Stimulated activated CD8-positive, alpha-beta memory T cell treated with anti-CD3 and anti-CD28 coated beads, Interleukin-4, amount 100 ng/mL, for 1 hour (primary cell): ENCODE data around the gene UNCX.

Experiments used
- DNase-seq, 2 donors: peaks; one replicate each; pipeline ENCODE4 v3.0.0-alpha.2; 2020; ENCODE audit warnings: low read depth in 2 of 2, low spot score in 1 of 2

Gene UNCX

DNA sequence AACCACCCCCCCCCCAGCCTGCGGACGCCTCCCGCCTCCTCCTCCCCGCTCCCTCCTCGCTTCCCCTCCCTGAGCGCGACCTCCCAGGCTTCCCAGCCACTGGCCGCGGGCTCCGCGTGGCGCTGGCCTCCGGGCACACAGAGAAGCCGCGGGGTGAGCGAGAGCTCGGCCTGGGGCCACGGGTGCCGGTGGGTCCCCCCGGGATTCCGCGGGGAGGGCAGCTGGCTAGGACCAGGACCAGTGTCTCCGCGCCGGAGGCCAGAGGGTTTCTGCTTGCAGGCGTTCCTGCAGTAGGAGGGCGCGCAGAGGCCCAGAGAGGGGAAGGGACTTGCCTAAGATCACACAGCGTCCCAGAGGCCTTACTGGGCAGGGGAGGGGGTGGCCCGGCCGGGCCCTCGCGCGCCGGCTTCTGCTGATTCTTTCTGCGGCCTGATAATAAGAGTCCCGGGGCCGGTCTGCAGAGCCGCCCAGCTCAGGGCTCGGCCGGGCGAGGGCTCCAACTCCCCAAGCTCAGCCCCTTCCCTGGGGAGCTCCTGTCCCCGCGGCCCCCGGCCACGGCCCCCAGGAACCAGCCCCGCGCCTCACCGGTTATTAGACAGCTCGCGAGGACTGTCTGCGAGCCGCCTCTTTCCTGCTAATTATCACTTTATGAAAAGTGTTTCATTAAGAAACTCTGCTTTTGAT, 10.1 kb downstream of the UNCX start:
- no peak for DNase-seq

DNA sequence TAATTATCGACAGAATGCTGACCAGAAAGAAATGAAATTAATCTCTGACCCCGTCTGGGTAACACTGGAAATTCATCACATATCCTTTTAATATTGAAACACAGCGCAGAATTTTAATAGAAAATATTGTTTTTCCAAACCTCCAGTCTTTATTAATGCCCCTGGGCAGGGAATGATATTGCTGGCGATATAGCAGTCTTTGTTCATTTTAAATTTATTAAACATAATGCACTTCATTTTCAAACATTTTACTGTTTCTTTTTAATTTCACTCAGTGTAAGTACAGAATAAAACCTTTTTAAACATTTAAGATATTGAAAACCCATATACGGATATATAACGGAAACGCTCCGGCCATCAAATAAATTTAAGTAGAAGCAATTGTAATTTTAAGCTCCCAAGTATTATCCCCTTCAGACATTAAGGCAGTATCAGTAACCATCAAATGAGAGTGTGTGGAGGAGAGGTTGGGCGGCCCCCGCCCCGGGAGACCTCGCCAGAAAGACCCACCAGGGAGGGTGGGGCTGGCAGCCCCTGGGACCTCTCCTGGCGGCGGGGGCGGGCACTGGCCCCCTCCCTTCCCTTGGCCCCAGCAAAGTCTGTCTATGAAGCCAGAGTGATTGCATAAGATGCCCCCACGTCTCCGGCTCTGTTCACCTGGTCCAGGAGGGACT, 10.8 kb downstream of the UNCX start:
- DNase-seq = no peak

- DNase-seq = no peak
Observed at GRCh38 chr7:1243964-1244416, 11.3 kb downstream of the UNCX start.

DNA sequence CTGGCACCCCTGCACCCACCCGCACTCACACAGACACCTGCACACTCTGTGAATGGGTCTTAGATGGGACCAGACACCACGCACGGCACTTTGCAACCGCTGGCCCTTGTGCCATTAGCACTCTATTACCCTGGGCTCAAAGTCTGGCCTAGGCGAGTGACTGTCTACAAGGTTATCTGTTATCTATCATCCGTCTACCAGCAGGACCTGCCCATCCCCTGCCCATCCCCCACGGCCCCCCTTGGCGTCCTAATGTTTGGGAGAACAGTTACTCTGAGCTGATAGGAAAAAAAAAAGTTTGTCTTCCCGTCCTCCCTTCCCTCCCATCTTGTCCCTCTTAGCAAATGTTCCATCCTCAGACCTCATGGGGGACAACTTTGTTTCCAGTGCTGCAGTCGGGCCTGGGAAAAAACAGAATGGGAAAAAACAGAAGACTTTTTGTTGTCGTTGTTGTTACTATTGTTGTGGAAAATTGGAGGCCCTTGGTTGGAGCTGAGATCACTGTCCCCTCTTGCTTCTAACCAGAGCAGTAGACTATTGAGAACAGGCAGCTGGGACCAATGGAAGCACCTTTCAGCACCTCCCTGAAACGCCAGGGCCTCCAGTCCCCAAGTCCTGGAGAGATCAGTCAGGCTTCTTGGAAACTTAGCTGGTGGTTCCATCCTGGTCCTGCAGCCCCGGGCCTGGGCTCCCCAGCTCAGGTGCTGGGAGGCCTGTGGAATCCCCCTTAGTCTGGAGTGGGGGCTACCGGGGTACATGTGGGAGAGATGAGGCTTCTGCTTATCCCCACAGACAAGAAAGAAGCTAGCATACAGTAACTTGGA, 12.2 kb downstream of the UNCX start:
- no peak for DNase-seq

GRCh38 chr7:1245524-1246050, 12.9 kb downstream of the UNCX start:
- DNase-seq = no peak

DNA sequence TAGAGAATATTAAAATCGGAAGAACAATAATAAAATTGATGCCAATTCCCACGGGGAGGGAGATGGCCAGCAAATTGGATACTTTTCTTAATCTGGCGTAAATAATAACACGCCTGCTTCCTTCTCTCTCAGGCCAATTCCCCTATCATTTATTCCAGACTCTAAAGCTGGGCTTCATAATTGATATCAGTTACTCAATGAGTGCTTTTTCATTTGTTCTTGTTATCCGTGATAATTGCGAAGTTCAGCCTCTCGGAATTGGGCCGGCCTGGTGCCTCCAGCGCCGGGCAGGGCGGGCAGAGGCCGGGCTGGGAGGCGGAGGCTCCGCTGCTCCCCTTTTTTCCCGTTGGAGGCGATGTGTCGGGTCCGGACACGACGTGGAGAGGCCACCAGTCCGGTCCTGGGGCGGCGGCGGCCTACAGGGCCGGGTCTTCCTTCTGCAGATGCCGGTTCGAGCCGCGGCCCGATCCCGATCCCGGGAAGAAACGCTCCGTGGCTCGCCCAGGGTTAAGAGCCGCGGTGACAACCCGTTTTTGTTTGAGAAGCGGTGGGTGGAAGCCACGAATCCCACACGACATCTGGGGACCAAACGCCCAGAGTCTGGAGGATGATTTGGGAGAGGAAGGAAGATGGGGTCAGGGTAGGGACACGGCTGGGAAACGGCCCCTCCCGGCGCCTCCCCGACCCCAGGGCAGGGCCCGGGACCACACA, 13.6 kb downstream of the UNCX start:
- DNase-seq = no peak

DNA sequence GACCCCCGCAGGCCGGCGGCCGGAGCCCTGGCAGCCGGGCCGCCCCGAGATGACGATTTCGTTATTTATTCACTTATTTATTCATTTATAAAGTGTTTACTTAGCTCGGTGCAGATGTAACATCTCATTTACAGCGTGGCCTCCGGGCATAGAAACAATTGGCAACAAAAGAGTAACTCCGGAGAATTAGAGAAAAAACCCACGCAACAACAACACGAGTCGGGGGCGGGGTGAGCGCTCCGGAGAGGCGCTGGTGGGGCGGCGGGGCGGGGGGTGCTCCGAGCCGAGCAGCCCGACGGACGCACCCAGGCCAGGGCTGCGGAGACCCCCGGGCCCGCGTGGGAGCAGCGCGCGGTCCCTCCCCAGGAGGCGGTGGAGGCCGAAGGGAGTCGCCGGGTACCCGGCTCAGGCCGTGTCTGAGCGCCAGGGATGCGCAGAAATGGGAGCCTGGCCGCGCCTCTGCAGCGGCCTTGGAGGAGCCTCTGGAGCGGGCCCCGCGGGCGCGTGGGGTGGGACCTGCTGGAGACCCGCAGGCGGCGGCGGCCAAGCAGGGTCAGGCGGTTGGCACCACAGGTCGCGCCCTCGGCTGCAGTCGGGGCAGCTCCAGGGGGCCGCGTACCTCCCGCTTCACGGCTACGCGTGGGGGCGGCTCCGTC, 14.3 kb downstream of the UNCX start:
- no peak for DNase-seq

GRCh38 chr7:1247527-1248041, 14.9 kb downstream of the UNCX start:
- DNase-seq = no peak

DNA sequence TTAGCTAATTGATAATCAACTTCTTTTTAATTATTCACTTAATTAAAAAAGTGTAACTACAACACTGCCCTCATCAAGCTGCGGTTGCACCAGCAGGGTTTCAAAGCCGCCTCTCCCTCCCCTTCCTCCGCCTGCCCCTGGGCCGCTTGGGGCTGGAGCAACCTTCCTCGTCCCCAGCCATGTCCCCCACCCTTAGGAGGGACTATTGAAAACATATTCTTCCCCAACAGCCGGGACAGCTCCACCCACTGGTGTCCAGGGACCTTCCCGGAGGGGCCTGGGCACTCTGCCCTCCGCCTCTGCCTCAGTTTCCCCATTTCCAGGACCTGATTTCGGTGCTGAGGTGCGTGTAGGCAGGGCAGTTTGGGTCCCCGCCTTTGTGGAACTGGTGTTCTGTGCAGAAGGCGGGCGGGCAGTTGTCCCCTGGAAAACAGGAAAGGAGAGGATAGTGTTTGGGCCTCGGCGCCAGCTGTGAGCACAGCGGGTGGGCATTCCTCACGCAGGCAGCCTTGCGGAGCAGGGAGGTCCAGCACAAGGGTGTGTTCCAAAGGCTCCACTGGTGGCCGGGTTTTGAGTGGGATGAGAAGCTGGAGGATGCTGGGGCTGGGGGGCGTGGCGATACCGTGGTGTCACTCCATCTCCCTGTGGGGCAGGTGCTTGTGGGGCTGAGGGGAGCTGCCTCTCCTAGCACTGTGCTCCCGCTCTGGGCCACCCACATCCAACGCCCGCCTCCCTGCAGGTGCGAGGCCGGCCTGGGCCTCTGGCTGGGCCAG, 15.7 kb downstream of the UNCX start:
- DNase-seq = no peak

DNA sequence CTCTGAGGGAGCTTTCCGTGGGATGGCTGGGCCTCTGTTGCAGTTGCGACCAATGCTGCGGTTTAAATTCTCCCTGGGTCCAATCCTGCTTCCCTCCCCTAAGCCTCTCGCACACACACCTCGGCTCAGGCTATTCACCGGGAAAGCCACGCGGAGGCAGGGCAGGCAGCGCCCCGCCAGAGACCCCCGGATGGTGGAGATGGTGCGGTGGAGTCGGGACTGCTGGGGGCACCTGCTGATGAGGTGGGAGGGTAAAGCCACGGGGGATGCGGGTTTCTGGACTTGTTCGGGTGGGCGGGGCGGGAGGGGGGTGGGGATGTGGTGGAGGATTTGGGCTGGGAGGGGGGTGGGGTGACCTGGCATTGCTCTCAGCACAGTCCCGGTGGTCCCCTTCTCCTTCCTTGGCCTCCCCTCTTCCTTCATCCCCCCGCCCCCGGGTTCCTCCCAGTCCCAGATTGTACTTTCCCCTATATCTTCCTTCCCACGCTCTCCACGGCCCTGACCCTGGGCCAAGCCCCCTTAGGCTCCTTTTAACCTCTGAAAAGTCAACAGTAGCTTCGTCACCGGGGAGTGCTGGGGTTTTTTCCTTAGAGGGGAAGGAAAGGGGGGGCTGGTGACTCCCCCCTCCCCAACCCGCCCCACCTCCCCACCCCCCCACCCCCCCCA, 16.4 kb downstream of the UNCX start:
- no peak for DNase-seq

GRCh38 chr7:1249731-1250130, 17.1 kb downstream of the UNCX start:
- no peak for DNase-seq

GRCh38 chr7:1250901-1251300, 18.2 kb downstream of the UNCX start:
- no peak for DNase-seq

DNA sequence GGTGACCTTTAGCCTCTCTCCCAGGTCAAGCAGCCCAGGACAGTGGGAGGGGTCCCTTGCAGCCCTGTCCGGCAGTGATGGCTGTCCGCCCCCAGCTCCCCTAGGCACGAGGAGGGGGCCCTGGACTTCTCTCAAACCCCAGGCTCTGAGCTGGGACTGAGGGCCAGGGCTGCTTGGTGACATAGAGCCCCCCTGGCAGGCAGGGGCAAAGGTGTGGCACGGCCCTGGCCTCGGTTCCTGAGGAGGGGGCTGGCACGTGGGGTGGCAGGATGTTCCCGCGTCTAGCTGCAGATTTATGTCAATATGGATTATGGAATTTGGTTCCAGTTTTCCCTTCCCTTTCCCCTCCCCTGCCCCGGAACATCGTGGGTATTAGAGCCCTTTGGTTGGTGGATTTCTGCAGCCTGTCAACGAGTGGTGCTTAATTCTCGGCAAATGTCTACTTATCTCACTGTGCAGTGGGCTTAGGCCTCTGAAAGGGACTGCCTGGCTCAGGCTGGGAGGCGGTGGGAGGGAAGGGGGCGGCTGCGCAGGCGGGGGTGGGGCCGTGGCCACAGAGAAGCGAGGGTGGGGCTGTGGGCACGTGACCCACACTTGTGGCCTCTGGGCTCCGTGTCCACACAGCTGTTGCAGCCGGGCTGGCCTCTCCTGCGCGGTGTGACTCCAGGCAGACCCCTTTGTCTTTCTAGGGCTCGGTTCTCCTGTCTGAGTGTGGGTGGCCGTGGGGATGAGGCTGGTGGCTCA, 19.3 kb downstream of the UNCX start:
- no peak for DNase-seq

GRCh38 chr7:1252540-1253090, 19.9 kb downstream of the UNCX start:
- DNase-seq = no peak

- no peak for DNase-seq
Observed at GRCh38 chr7:1253681-1254181, 21.1 kb downstream of the UNCX start.

DNA sequence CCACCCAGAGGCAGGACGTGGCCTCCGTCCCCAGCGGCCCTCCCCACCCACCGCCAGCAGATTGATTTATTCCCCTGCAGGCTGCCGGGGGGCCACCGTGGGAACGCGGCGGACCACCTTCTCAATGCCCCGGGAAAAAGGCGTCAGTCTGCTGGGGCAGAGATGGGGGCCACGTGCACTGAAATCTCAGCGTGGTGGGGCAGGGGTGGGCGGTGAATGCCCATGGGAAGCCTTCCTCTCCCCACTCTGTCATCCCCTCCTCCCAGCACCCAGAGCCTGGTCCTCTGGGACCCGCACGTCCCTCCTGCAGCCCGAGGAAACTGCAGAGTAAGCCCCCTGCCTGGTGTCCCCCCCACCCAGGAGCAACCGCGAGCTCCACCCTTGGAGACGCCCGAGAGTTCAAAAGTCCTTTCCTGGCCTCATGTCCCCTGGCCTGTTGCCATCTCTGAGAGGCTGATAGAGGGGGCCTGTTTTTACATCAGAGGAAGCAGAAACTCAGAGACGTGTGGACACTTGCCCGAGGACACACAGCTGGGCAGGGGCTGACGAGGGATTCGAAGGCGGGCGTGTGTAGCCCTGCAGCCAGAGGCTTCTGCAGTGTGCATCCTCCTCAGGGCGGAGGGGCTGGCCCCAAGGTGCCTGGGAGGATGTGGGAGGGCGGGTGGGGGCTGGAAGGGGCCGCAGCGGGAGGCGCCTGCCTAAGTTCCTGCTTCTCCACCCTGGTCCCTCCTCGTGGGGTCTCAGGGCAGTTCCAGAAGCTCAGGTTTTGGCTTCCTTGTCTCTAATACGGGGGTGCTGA, 21.8 kb downstream of the UNCX start:
- no peak for DNase-seq
